GM18861 (cell line): Measurements from ENCODE around the gene GLP2R.

Experiments used
- ATAC-seq: cut with Tn5 transposase; IDR thresholded peaks from one replicate; pipeline ENCODE4 v1.9.1; 2021; ENCODE audit not compliant: unreplicated experiment

Gene GLP2R

GRCh38 chr17:9850151-9850550 is 24.4 kb downstream of the GLP2R start:
- no peak for ATAC-seq

GRCh38 chr17:9854255-9854654 is 28.5 kb downstream of the GLP2R start:
- no peak for ATAC-seq

- no peak for ATAC-seq
Measured at GRCh38 chr17:9855036-9855435, 29.3 kb downstream of the GLP2R start.

- no peak for ATAC-seq
Measured at GRCh38 chr17:9859781-9860180, 34.1 kb downstream of the GLP2R start.

- no peak for ATAC-seq
Measured at GRCh38 chr17:9860851-9861250, 35.1 kb downstream of the GLP2R start.

GRCh38 chr17:9862220-9862619 is 36.5 kb downstream of the GLP2R start:
- no peak for ATAC-seq

GRCh38 chr17:9862949-9863348 is 37.2 kb downstream of the GLP2R start:
- no peak for ATAC-seq

- no peak for ATAC-seq
Measured at GRCh38 chr17:9865586-9865985, 39.9 kb downstream of the GLP2R start.

GRCh38 chr17:9868552-9868951 is 42.8 kb downstream of the GLP2R start:
- ATAC-seq: no peak

GRCh38 chr17:9872852-9873251 is 47.1 kb downstream of the GLP2R start:
- ATAC-seq: no peak

GRCh38 chr17:9874722-9875121 is 49.0 kb downstream of the GLP2R start:
- no peak for ATAC-seq

- no peak for ATAC-seq
Measured at GRCh38 chr17:9875441-9875840, 49.7 kb downstream of the GLP2R start.

- no peak for ATAC-seq
Measured at GRCh38 chr17:9878356-9878755, 52.6 kb downstream of the GLP2R start.

- ATAC-seq: no peak
Measured at GRCh38 chr17:9878786-9879525, 53.2 kb downstream of the GLP2R start.

GRCh38 chr17:9880582-9880999 is 54.9 kb downstream of the GLP2R start:
- no peak for ATAC-seq

GRCh38 chr17:9883451-9883850 is 57.7 kb downstream of the GLP2R start:
- no peak for ATAC-seq

- no peak for ATAC-seq
Measured at GRCh38 chr17:9886141-9886930, 60.6 kb downstream of the GLP2R start.

GRCh38 chr17:9887508-9887907 is 61.8 kb downstream of the GLP2R start:
- ATAC-seq: no peak

GRCh38 chr17:9890124-9890523 is 64.4 kb downstream of the GLP2R start:
- ATAC-seq: no peak

GRCh38 chr17:9893411-9894012 is 67.8 kb downstream of the GLP2R start:
- ATAC-seq: no peak

- ATAC-seq: no peak
Measured at GRCh38 chr17:9894231-9894630, 68.5 kb downstream of the GLP2R start.

- ATAC-seq: no peak
Measured at GRCh38 chr17:9895923-9896322, 70.2 kb downstream of the GLP2R start.
